HEK293 (cell line): ENCODE results near the gene OR10H4.

Experiments used
- CTCF ChIP-seq: fragments of 450-650 bp; formaldehyde crosslinking; IDR thresholded peaks from 2 replicates; pipeline ENCODE4 v1.5.1; 2016; ENCODE audit warnings: missing biosample characterization, missing genetic modification characterization
- KLF1 ChIP-seq: fragments of 450-650 bp; formaldehyde crosslinking; IDR thresholded peaks from 2 replicates; pipeline ENCODE4 v1.5.1; 2016; ENCODE audit warnings: missing biosample characterization, missing genetic modification characterization
- SP3 ChIP-seq: fragments of 450-650 bp; formaldehyde crosslinking; IDR thresholded peaks from 2 replicates; pipeline ENCODE4 v1.5.1; 2016; ENCODE audit warnings: missing biosample characterization, missing genetic modification characterization
- ZBTB10 ChIP-seq: fragments of 450-650 bp; formaldehyde crosslinking; IDR thresholded peaks from 2 replicates; pipeline ENCODE4 v1.5.1; 2016; ENCODE audit warnings: missing biosample characterization, missing genetic modification characterization
- ZNF184 ChIP-seq: fragments of 450-650 bp; IDR thresholded peaks from 2 replicates; pipeline ENCODE4 v1.5.1; 2018; ENCODE audit warnings: missing biosample characterization, mild to moderate bottlenecking, missing genetic modification characterization
- ZNF549 ChIP-seq: fragments of 450-650 bp; IDR thresholded peaks from 2 replicates; pipeline ENCODE4 v1.5.1; 2018; ENCODE audit warnings: missing biosample characterization, missing genetic modification characterization, mild to moderate bottlenecking, inconsistent platforms, moderate library complexity
- ZNF596 ChIP-seq: fragments of 450-650 bp; IDR thresholded peaks from 2 replicates; pipeline ENCODE4 v1.5.0; 2018; ENCODE audit warnings: missing biosample characterization, mild to moderate bottlenecking, missing genetic modification characterization, moderate library complexity
- ZNF660 ChIP-seq: fragments of 450-650 bp; IDR thresholded peaks from 2 replicates; pipeline ENCODE4 v1.5.1; 2018; ENCODE audit warnings: missing biosample characterization, mild to moderate bottlenecking, missing genetic modification characterization
- ZNF776 ChIP-seq: fragments of 450-650 bp; formaldehyde crosslinking; IDR thresholded peaks from 2 replicates; pipeline ENCODE4 v1.5.0; 2017; ENCODE audit warnings: missing biosample characterization, missing genetic modification characterization, borderline replicate concordance

GRCh38 chr19:15995536-15995935 lies 46.7 kb downstream of the OR10H4 start:
- TF ChIP-seq ZNF596 (tag by site-specific recombination) (no peak), ZNF776 (tag by site-specific recombination) (no peak), SP3 (tag by site-specific recombination) (no peak), ZNF184 (tag by site-specific recombination) (no peak), CTCF (tag by site-specific recombination) (no peak), ZBTB10 (tag by site-specific recombination) (no peak), ZNF660 (tag by site-specific recombination) (no peak), ZNF549 (tag by site-specific recombination) (no peak), KLF1 (no peak)
